Forelimb muscle (tissue), 1 donor: ENCODE data around the gene ABHD15. TPM values are rescaled to one million over a fixed set of nuclear protein-coding genes. Genes with fewer than 3 reads are reported as not detected.

ENCODE experiments used
- DNase-seq: peaks from one replicate; pipeline ENCODE4 v3.0.0-alpha.2; 2013; ENCODE audit warnings: low read depth
- polyA plus RNA-seq: library from polyadenylated mRNA; unstranded; fragments of 120-200 nt; gene quantifications from one replicate; pipeline ENCODE4 v1.2.1, GENCODE V29; 2013; ENCODE audit not compliant: insufficient read length

ABHD15 gene
- polyA plus RNA-seq, result 3.5 TPM

- DNase-seq, result no peak
Measured at GRCh38 chr17:29566473-29567303, at the start of gene ABHD15. Gene ABHD15 (minus strand): TSS chr17:29567037. CDS start chr17:29566966, 71 bp downstream.

GRCh38 chr17:29615492-29616299, 48.9 kb upstream of the ABHD15 start:
- DNase-seq, result no peak

GRCh38 chr17:29615048-29615385, 48.2 kb upstream of the ABHD15 start:
- no peak for DNase-seq

GRCh38 chr17:29614349-29615047, 47.7 kb upstream of the ABHD15 start:
- no peak for DNase-seq

GRCh38 chr17:29613856-29614255, 47.0 kb upstream of the ABHD15 start:
- no peak for DNase-seq

GRCh38 chr17:29613352-29613837, 46.6 kb upstream of the ABHD15 start:
- no peak for DNase-seq

- no peak for DNase-seq
Measured at GRCh38 chr17:29612404-29613280, 45.8 kb upstream of the ABHD15 start.

- no peak for DNase-seq
Measured at GRCh38 chr17:29612094-29612403, 45.2 kb upstream of the ABHD15 start.

GRCh38 chr17:29611351-29612093, 44.7 kb upstream of the ABHD15 start:
- DNase-seq, result no peak

- DNase-seq, result no peak
Measured at GRCh38 chr17:29610395-29610794, 43.6 kb upstream of the ABHD15 start.

GRCh38 chr17:29608986-29609385, 42.1 kb upstream of the ABHD15 start:
- no peak for DNase-seq

GRCh38 chr17:29607557-29608195, 40.8 kb upstream of the ABHD15 start:
- DNase-seq, result no peak

- DNase-seq, result peak; percentile 53
Measured at GRCh38 chr17:29603109-29603674, 36.4 kb upstream of the ABHD15 start.

GRCh38 chr17:29597361-29598172, 30.7 kb upstream of the ABHD15 start:
- no peak for DNase-seq

- DNase-seq, result no peak
Measured at GRCh38 chr17:29596811-29597210, 30.0 kb upstream of the ABHD15 start.

GRCh38 chr17:29595943-29596774, 29.3 kb upstream of the ABHD15 start:
- DNase-seq, result no peak

GRCh38 chr17:29595107-29595942, 28.5 kb upstream of the ABHD15 start:
- DNase-seq, result no peak
